H1 (cell line): ENCODE results near the gene NAT9. TPM values are rescaled to one million over a fixed set of nuclear protein-coding genes. Genes with fewer than 3 reads are reported as not detected.

Source experiments
- CTCF ChIA-PET: fragments of 300-600 bp; sonication (Branson Sonifier 250); formaldehyde crosslinking; loops from one replicate; lab custom pipeline; 2021; ENCODE audit not compliant: partially characterized antibody; lab: Charles Lee
- POLR2A ChIA-PET: fragments of 300-600 bp; sonication (Branson Sonifier 250); formaldehyde crosslinking; loops from one replicate; lab custom pipeline; 2021; ENCODE audit warnings: inconsistent platforms; ENCODE audit not compliant: partially characterized antibody; lab: Charles Lee
- DNase-seq, 2 experiments: peaks; one replicate each; pipeline versions ENCODE4 v3.0.0 to v3.0.0-alpha.2; 2010 to 2022; ENCODE audit warnings: low spot score in 2 of 2, low read depth in 1 of 2, mixed read lengths in 1 of 2
- FAIRE-seq: peaks from 2 replicates; lab custom pipeline; 2011; peaks lifted over from hg19 to GRCh38; lab: Jason Lieb, UNC
- H2AFZ ChIP-seq: 2 replicates; pipeline ENCODE4 v1.8.1; 2012; ENCODE audit warnings: low read length, inconsistent platforms
- H2AK5ac ChIP-seq: 2 replicates; pipeline ENCODE4 v1.6.1; 2013; ENCODE audit warnings: low read depth, low read length
- H2BK120ac ChIP-seq: replicated peaks from 2 replicates; pipeline ENCODE3; 2013; ENCODE audit warnings: low read depth, low read length, inconsistent platforms
- H2BK12ac ChIP-seq: 2 replicates; pipeline ENCODE4 v1.6.1; 2013; ENCODE audit warnings: low read depth, low read length
- H2BK15ac ChIP-seq: 2 replicates; pipeline ENCODE4 v1.6.1; 2013; ENCODE audit warnings: low read length
- H2BK20ac ChIP-seq: 2 replicates; pipeline ENCODE4 v1.6.1; 2013; ENCODE audit warnings: low read length
- H2BK5ac ChIP-seq: 2 replicates; pipeline ENCODE4 v1.6.1; 2013; ENCODE audit warnings: low read depth, low read length
- H3K14ac ChIP-seq: 2 replicates; pipeline ENCODE4 v1.6.1; 2013; ENCODE audit warnings: inconsistent platforms; ENCODE audit not compliant: insufficient read length
- H3K18ac ChIP-seq: 2 replicates; pipeline ENCODE4 v1.6.1; 2013; ENCODE audit warnings: low read length; ENCODE audit errors: extremely low read depth
- H3K23ac ChIP-seq: 2 replicates; pipeline ENCODE4 v1.6.1; 2013; ENCODE audit warnings: inconsistent platforms; ENCODE audit not compliant: insufficient read length
- H3K23me2 ChIP-seq: 2 replicates; pipeline ENCODE4 v1.6.1; 2013; ENCODE audit warnings: low read depth, low read length
- H3K27ac ChIP-seq: 2 replicates; pipeline ENCODE4 v1.6.1; 2011; ENCODE audit warnings: low read depth, low read length, inconsistent platforms
- H3K27me3 ChIP-seq, 4 experiments: replicated peaks in 1 of 4; 1 replicate in 1 of 4; 2 replicates in 3 of 4; pipeline versions ENCODE4 v1.6.1 to v1.8.1; 2011 to 2013; ENCODE audit warnings: low read length in 3 of 4, mild to moderate bottlenecking in 3 of 4, inconsistent platforms in 2 of 4, mixed read lengths in 2 of 4, moderate library complexity in 1 of 4; ENCODE audit not compliant: control insufficient read depth in 3 of 4, insufficient read depth in 3 of 4; ENCODE audit errors: extremely low read depth in 1 of 4
- H3K36me3 ChIP-seq, 4 experiments: 2 replicates each; pipeline versions ENCODE4 v1.6.1 to v1.8.1; 2011 to 2013; ENCODE audit warnings: mild to moderate bottlenecking in 4 of 4, low read length in 3 of 4, moderate library complexity in 2 of 4, control low read depth in 1 of 4, inconsistent platforms in 1 of 4; ENCODE audit not compliant: insufficient read depth in 4 of 4, control insufficient read depth in 2 of 4
- H3K4ac ChIP-seq: replicated peaks from 2 replicates; pipeline ENCODE3; 2013; ENCODE audit warnings: low read length, low read depth, mixed read lengths, inconsistent platforms; ENCODE audit not compliant: insufficient read length
- H3K4me1 ChIP-seq, 4 experiments: replicated peaks in 1 of 4; 1 replicate in 1 of 4; 2 replicates in 3 of 4; pipeline versions ENCODE4 v1.6.1 to v1.8.1; 2011 to 2013; ENCODE audit warnings: low read length in 3 of 4, inconsistent platforms in 2 of 4, mixed read lengths in 1 of 4; ENCODE audit not compliant: insufficient read depth in 4 of 4, control insufficient read depth in 3 of 4
- H3K4me2 ChIP-seq, 2 experiments: 2 replicates each; pipeline versions ENCODE4 v1.6.1 to v1.8.1; 2011 to 2013; ENCODE audit warnings: low read depth in 2 of 2, low read length in 2 of 2, control low read depth in 1 of 2, inconsistent platforms in 1 of 2, mild to moderate bottlenecking in 1 of 2; ENCODE audit not compliant: insufficient read depth in 1 of 2
- H3K4me3 ChIP-seq, 4 experiments: fragments of 200-600, 300-600 bp in 1 of 4; sonication (generic), shearing (Covaris generic), sonication (Bioruptor Twin) in 1 of 4; 2 replicates each; pipeline versions ENCODE4 v1.5.1 to v1.8.1; 2011 to 2016; ENCODE audit warnings: low read length in 4 of 4, low read depth in 3 of 4, control low read depth in 2 of 4, inconsistent platforms in 2 of 4, mild to moderate bottlenecking in 2 of 4, mixed read lengths in 1 of 4, moderate library complexity in 1 of 4; ENCODE audit not compliant: insufficient read depth in 2 of 4; ENCODE audit errors: extremely low read depth in 1 of 4
- H3K56ac ChIP-seq: replicated peaks from 2 replicates; pipeline ENCODE3; 2013; ENCODE audit warnings: low read depth, mild to moderate bottlenecking, mixed read lengths, low read length, inconsistent platforms; ENCODE audit not compliant: insufficient read length
- H3K79me1 ChIP-seq: 2 replicates; pipeline ENCODE4 v1.6.1; 2013; ENCODE audit warnings: low read depth, low read length, control low read depth
- H3K79me2 ChIP-seq, 2 experiments: 2 replicates each; pipeline versions ENCODE4 v1.6.1 to v1.8.1; 2012 to 2013; ENCODE audit warnings: low read length in 2 of 2, mild to moderate bottlenecking in 2 of 2, inconsistent platforms in 1 of 2; ENCODE audit not compliant: insufficient read depth in 2 of 2, control insufficient read depth in 1 of 2
- H3K9ac ChIP-seq, 4 experiments: replicated peaks in 1 of 4; 1 replicate in 1 of 4; 2 replicates in 3 of 4; pipeline versions ENCODE4 v1.6.1 to v1.8.1; 2011 to 2013; ENCODE audit warnings: low read depth in 3 of 4, low read length in 3 of 4, control low read depth in 2 of 4, mild to moderate bottlenecking in 2 of 4, moderate library complexity in 2 of 4, inconsistent platforms in 1 of 4; ENCODE audit errors: extremely low read depth in 1 of 4
- H3K9me3 ChIP-seq, 2 experiments: 2 replicates each; pipeline versions ENCODE4 v1.6.1 to v1.8.1; 2012 to 2013; ENCODE audit warnings: mild to moderate bottlenecking in 2 of 2, moderate library complexity in 2 of 2, control low read depth in 1 of 2, inconsistent platforms in 1 of 2, low read depth in 1 of 2, low read length in 1 of 2, mixed read lengths in 1 of 2; ENCODE audit not compliant: insufficient read depth in 2 of 2
- H4K20me1 ChIP-seq, 2 experiments: replicated peaks in 1 of 2; 2 replicates each; pipeline versions ENCODE3 to v1.8.1; 2011 to 2013; ENCODE audit warnings: inconsistent platforms in 2 of 2, low read length in 2 of 2, mild to moderate bottlenecking in 1 of 2; ENCODE audit not compliant: insufficient read depth in 2 of 2, control insufficient read depth in 1 of 2
- H4K5ac ChIP-seq: 2 replicates; pipeline ENCODE4 v1.6.1; 2013; ENCODE audit warnings: low read length, low read depth, mixed read lengths, inconsistent platforms; ENCODE audit not compliant: insufficient read length
- H4K8ac ChIP-seq: 2 replicates; pipeline ENCODE4 v1.8.0; 2013; ENCODE audit warnings: mild to moderate bottlenecking, moderate library complexity, low read length, inconsistent platforms; ENCODE audit not compliant: insufficient read depth; ENCODE audit errors: extremely low read depth
- H4K91ac ChIP-seq: replicated peaks from 2 replicates; pipeline ENCODE3; 2013; ENCODE audit warnings: low read length, mixed read lengths, inconsistent platforms; ENCODE audit not compliant: insufficient read length
- BRCA1 ChIP-seq: IDR thresholded peaks from 2 replicates; pipeline ENCODE4 v1.6.1; 2012; ENCODE audit warnings: low read depth, low read length, improper control_type of control experiment
- CBX5 ChIP-seq: fragments of 300-800, 300-1000 bp; sonication (generic); IDR thresholded peaks from 2 replicates; pipeline ENCODE4 v1.7.1; 2016; ENCODE audit warnings: antibody characterized with exemption, low read length, low read depth
- CBX8 ChIP-seq: fragments of 300-800, 300-1000 bp; sonication (generic); IDR thresholded peaks from 2 replicates; pipeline ENCODE4 v1.7.1; 2016; ENCODE audit warnings: low read depth, low read length, borderline replicate concordance
- CEBPB ChIP-seq: IDR thresholded peaks from 2 replicates; pipeline ENCODE4 v1.6.1; 2012; ENCODE audit warnings: low read depth, low read length
- CTBP2 ChIP-seq: IDR thresholded peaks from 2 replicates; pipeline ENCODE4 v1.7.0; 2011; ENCODE audit warnings: borderline replicate concordance, mild to moderate bottlenecking, moderate library complexity, mixed read lengths, low read length; ENCODE audit not compliant: insufficient read depth, insufficient read length
- FOSL1 ChIP-seq: IDR thresholded peaks from 2 replicates; pipeline ENCODE4 v1.6.1; 2011; ENCODE audit warnings: mild to moderate bottlenecking, low read depth, low read length, moderate library complexity; ENCODE audit not compliant: insufficient read depth
- RNF2 ChIP-seq: fragments of 200-900, 300-1000 bp; sonication (generic); IDR thresholded peaks from 2 replicates; pipeline ENCODE4 v1.7.1; 2016; ENCODE audit warnings: borderline replicate concordance, low read depth, mild to moderate bottlenecking, antibody characterized with exemption, low read length; ENCODE audit not compliant: poor library complexity, severe bottlenecking; ENCODE audit errors: missing control alignments
- SIRT6 ChIP-seq: IDR thresholded peaks from one replicate; pipeline ENCODE4 v1.7.1; 2012; ENCODE audit warnings: low read length, inconsistent platforms
- SP2 ChIP-seq: IDR thresholded peaks from 2 replicates; pipeline ENCODE4 v1.6.1; 2012; ENCODE audit warnings: mild to moderate bottlenecking, low read length, inconsistent platforms
- TAF1 ChIP-seq: IDR thresholded peaks from 2 replicates; pipeline ENCODE4 v1.6.1; 2011; ENCODE audit warnings: mild to moderate bottlenecking, low read depth, low read length
- TBP ChIP-seq: IDR thresholded peaks from 2 replicates; pipeline ENCODE4 v1.6.1; 2011; ENCODE audit warnings: low read depth, low read length, improper control_type of control experiment
- TCF12 ChIP-seq: IDR thresholded peaks from 2 replicates; pipeline ENCODE4 v1.6.1; 2011; ENCODE audit warnings: low read depth, mild to moderate bottlenecking, low read length
- WGBS, 2 experiments: shearing (Covaris generic) in 1 of 2; methylation state at CpG; one replicate each; pipeline versions ENCODE4 v1.1.6 to v1.1.7; 2013 to 2015; ENCODE audit warnings: low lambda C conversion rate in 2 of 2, mixed read lengths in 2 of 2, inconsistent platforms in 1 of 2, low coverage in 1 of 2, missing lambda C conversion rate in 1 of 2; ENCODE audit not compliant: insufficient replicate concordance in 2 of 2, insufficient coverage in 1 of 2, insufficient read length in 1 of 2; ENCODE audit errors: extremely low coverage in 1 of 2, missing lambda C conversion rate in 1 of 2; 5-methylcytosine and 5-hydroxymethylcytosine counted together
- polyA plus RNA-seq, 7 experiments: library from polyadenylated mRNA; depleted of rRNA in 3 of 7; stranded (reverse) in 5 of 7; unstranded in 2 of 7; fragments of >200 nt in 5 of 7; fragments of 200-250 nt in 2 of 7; gene quantifications; 1 replicate in 5 of 7; 2 replicates in 1 of 7; 4 replicates in 1 of 7; pipeline versions ENCODE4 v1.2.1 to v1.2.3, GENCODE V29; 2011 to 2013; ENCODE audit warnings: missing spikeins in 2 of 7, mixed read lengths in 2 of 7
- total RNA-seq: library from RNA; stranded (reverse); fragmentation: NEBNext Ultra II Directional; extraction: Animal tissue kit (Norgen Biotek cat#: 25700); gene quantifications from 2 replicates; pipeline ENCODE4 v1.2.1, GENCODE V29; 2021
- TF ChIP-seq, protein P1 (sequence below): IDR thresholded peaks from 2 replicates; pipeline ENCODE4 v1.6.1; 2012; ENCODE audit warnings: low read length, inconsistent platforms

Gene NAT9
- total and polyA plus RNA-seq, 2 of the 8 experiments (the other 6 are each of a cell fraction or from before 2014, with no cell fraction given) = 32.3 to 42.7 TPM

DNA sequence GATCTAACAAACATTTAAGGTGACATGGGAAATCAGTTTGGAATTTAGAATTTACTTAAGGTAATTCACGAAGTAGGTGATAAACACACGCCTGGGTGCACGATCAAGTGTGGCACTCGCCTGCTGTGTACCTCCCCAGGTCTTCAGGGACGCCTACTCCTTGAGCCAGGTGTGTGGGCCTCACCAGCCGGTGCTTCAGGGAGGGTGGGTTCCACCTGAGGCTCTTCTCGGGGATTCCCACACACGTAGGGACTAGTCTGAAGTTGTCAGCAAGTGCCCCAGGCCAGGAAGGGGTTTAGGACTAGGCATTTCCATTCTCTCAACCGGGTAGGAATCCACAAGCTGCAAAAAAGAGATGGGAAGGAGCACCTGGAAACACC lies 9.8 kb upstream of the NAT9 start:
- TF ChIP-seq TBP (no peak), RNF2 (no peak), FOSL1 (no peak), TCF12 (no peak), TAF1 (no peak), SIRT6 (no peak), CEBPB (no peak), BRCA1 (no peak), CBX8 (no peak), SP2 (no peak), CTBP2 (no peak), CBX5 (no peak)
- TF ChIP-seq, protein P1, sequence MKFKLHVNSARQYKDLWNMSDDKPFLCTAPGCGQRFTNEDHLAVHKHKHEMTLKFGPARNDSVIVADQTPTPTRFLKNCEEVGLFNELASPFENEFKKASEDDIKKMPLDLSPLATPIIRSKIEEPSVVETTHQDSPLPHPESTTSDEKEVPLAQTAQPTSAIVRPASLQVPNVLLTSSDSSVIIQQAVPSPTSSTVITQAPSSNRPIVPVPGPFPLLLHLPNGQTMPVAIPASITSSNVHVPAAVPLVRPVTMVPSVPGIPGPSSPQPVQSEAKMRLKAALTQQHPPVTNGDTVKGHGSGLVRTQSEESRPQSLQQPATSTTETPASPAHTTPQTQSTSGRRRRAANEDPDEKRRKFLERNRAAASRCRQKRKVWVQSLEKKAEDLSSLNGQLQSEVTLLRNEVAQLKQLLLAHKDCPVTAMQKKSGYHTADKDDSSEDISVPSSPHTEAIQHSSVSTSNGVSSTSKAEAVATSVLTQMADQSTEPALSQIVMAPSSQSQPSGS = no peak
- CTCF ChIA-PET = interaction anchor here (1.6 to 99.6 kb wide), 5 partner anchors 12 to 58 kb away, joined by 3 to 2981 read pairs (median 10); partner anchors contain the start of genes FDXR, GRIN2C, NHERF1 and RAB37
- DNase-seq = no peak
- Histone ChIP-seq H3K4ac (no peak overlapping the region), H2AK5ac (no peak overlapping the region), H2BK15ac (no peak overlapping the region), H3K27me3 (no peaks in the 10 kb centered on the region), H4K91ac (no peak overlapping the region), H3K9ac (no peak overlapping the region), H3K27ac (no peak overlapping the region), H3K14ac (no peak overlapping the region), H4K8ac (no peak overlapping the region), H2BK120ac (no peak overlapping the region), H2BK12ac (no peak overlapping the region), H2BK20ac (no peak overlapping the region), H3K9me3 (no peaks in the 10 kb centered on the region), H2BK5ac (no peak overlapping the region), H2AFZ (no peak overlapping the region), H3K56ac (no peak overlapping the region), H3K79me2 (no peaks in the 10 kb centered on the region; a peak in 1 of 4 replicates), H3K23me2 (no peaks in the 10 kb centered on the region), H3K4me2 (no peak overlapping the region), H3K23ac (no peak overlapping the region), H3K18ac (no peak overlapping the region), H4K5ac (no peak overlapping the region), H4K20me1 (peaks cover 5 to 15% of the 10 kb centered on the region in 2 experiments), H3K4me3 (no peak overlapping the region), H3K36me3 (no peaks in the 10 kb centered on the region; a peak in 2 of 8 replicates), H3K79me1 (peaks cover 15% of the 10 kb centered on the region), H3K4me1 (peaks cover 0 to 3% (median 3%) of the 10 kb centered on the region in 4 experiments; a peak in 5 of 7 replicates)
- 91% methylated on average over 9 of the region's 9 CpGs; no CpG with 5 or more reads in 1 of the 2 experiments for WGBS, 2 experiments
- POLR2A ChIA-PET = no interaction called here
- FAIRE-seq = no peak
